G401.6 (cell line): ENCODE measurements around the gene WFS1.

Source experiments
- FAIRE-seq: peaks from 2 replicates; lab custom pipeline; 2012; peaks lifted over from hg19 to GRCh38; lab: Jason Lieb, UNC

The WFS1 gene

GRCh38 chr4:6279582-6280289 is 10.1 kb downstream of the WFS1 start:
- FAIRE-seq, result no peak

- FAIRE-seq, result no peak
Measured at GRCh38 chr4:6280365-6280996, 10.8 kb downstream of the WFS1 start.

- FAIRE-seq, result no peak
Measured at GRCh38 chr4:6281436-6282313, 12.0 kb downstream of the WFS1 start.

- no peak for FAIRE-seq
Measured at GRCh38 chr4:6282314-6282771, 12.7 kb downstream of the WFS1 start.

- no peak for FAIRE-seq
Measured at GRCh38 chr4:6283282-6283681, 13.6 kb downstream of the WFS1 start.

GRCh38 chr4:6287017-6287788 is 17.6 kb downstream of the WFS1 start:
- FAIRE-seq, result no peak

- no peak for FAIRE-seq
Measured at GRCh38 chr4:6288342-6288741, 18.7 kb downstream of the WFS1 start.

GRCh38 chr4:6288871-6289270 is 19.2 kb downstream of the WFS1 start:
- no peak for FAIRE-seq

GRCh38 chr4:6290256-6290655 is 20.6 kb downstream of the WFS1 start:
- no peak for FAIRE-seq

GRCh38 chr4:6290769-6291547 is 21.3 kb downstream of the WFS1 start:
- no peak for FAIRE-seq

- FAIRE-seq, result no peak
Measured at GRCh38 chr4:6291784-6292297, 22.2 kb downstream of the WFS1 start.

- no peak for FAIRE-seq
Measured at GRCh38 chr4:6292376-6293096, 22.9 kb downstream of the WFS1 start.

GRCh38 chr4:6293097-6293445 is 23.4 kb downstream of the WFS1 start:
- no peak for FAIRE-seq

- no peak for FAIRE-seq
Measured at GRCh38 chr4:6293661-6294060, 24.0 kb downstream of the WFS1 start.

GRCh38 chr4:6294705-6295421 is 25.2 kb downstream of the WFS1 start:
- no peak for FAIRE-seq

GRCh38 chr4:6295495-6295894 is 25.8 kb downstream of the WFS1 start:
- FAIRE-seq, result no peak

- no peak for FAIRE-seq
Measured at GRCh38 chr4:6296026-6296425, 26.4 kb downstream of the WFS1 start.

GRCh38 chr4:6297266-6297815 is 27.7 kb downstream of the WFS1 start:
- no peak for FAIRE-seq

- no peak for FAIRE-seq
Measured at GRCh38 chr4:6298035-6298434, 28.4 kb downstream of the WFS1 start.

GRCh38 chr4:6298852-6299251 is 29.2 kb downstream of the WFS1 start:
- no peak for FAIRE-seq
